IMR-90 (cell line): ENCODE measurements around the gene CD36.

ENCODE experiments used
- CHD1 ChIP-seq: IDR thresholded peaks from 2 replicates; pipeline ENCODE4 v1.6.1; 2012; ENCODE audit warnings: low read depth, low read length, improper control_type of control experiment
- CTCF ChIP-seq: conservative IDR thresholded peaks from 2 replicates; pipeline ENCODE4 v1.5.1; 2012; ENCODE audit warnings: mild to moderate bottlenecking, low read depth, low read length, improper control_type of control experiment
- ELK1 ChIP-seq: fragments of 150-350 bp; IDR thresholded peaks from 2 replicates; pipeline ENCODE4 v1.6.1; 2016; ENCODE audit warnings: low read depth, mild to moderate bottlenecking, low read length, moderate library complexity, borderline replicate concordance
- FOS ChIP-seq: fragments of 150-350 bp; IDR thresholded peaks from 2 replicates; pipeline ENCODE4 v1.6.1; 2016; ENCODE audit warnings: low read depth, low read length
- MAZ ChIP-seq: IDR thresholded peaks from 2 replicates; pipeline ENCODE4 v1.6.1; 2012; ENCODE audit warnings: low read depth, mild to moderate bottlenecking, low read length, improper control_type of control experiment, moderate library complexity, borderline replicate concordance
- MXI1 ChIP-seq: IDR thresholded peaks from 2 replicates; pipeline ENCODE4 v1.6.1; 2012; ENCODE audit warnings: low read depth, mild to moderate bottlenecking, low read length, moderate library complexity, borderline replicate concordance
- NFE2L2 ChIP-seq: fragments of 150-350 bp; IDR thresholded peaks from 2 replicates; pipeline ENCODE4 v1.6.1; 2016; ENCODE audit warnings: low read depth, mild to moderate bottlenecking, low read length
- POLR2A ChIP-seq: IDR thresholded peaks from 2 replicates; pipeline ENCODE4 v1.6.1; 2012; ENCODE audit warnings: mild to moderate bottlenecking, low read depth, low read length
- RFX5 ChIP-seq: IDR thresholded peaks from 2 replicates; pipeline ENCODE4 v1.8.0; 2012; ENCODE audit warnings: low read depth, mild to moderate bottlenecking, low read length, moderate library complexity

- TF ChIP-seq CHD1 (no peak), CTCF (no peak), POLR2A (no peak), MAZ (no peak), ELK1 (no peak), RFX5 (no peak), MXI1 (no peak), FOS (no peak), NFE2L2 (no peak)
Observed at GRCh38 chr7:80676404-80676803, 38.0 kb downstream of the CD36 start.
